Measurements from ENCODE around the gene TUBAL3. TPM values are rescaled to one million over a fixed set of nuclear protein-coding genes. Genes with fewer than 3 reads are reported as not detected.

TUBAL3 gene
- total RNA-seq, 1 experiment from 2014 or later = not detected

DNA sequence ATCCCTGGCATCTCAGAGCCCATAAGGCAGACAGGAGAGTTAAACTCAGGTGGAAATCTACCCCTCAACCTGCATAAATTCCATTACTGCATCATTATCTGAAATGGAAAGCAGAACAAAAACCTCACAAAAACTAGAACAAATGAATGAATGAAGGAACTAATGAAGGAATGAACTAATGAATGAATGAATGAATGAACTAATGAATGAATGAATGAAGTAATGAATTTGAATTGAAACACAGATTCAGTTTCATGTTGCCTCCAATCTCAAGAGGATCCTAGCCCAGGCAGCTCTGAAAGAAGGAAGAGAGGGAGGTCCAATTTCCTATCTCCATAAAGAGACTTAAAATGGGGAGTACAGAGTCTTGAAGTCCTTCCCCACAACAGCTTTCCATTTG lies 41.8 kb downstream of the TUBAL3 start:
- TF ChIP-seq, protein P1, sequence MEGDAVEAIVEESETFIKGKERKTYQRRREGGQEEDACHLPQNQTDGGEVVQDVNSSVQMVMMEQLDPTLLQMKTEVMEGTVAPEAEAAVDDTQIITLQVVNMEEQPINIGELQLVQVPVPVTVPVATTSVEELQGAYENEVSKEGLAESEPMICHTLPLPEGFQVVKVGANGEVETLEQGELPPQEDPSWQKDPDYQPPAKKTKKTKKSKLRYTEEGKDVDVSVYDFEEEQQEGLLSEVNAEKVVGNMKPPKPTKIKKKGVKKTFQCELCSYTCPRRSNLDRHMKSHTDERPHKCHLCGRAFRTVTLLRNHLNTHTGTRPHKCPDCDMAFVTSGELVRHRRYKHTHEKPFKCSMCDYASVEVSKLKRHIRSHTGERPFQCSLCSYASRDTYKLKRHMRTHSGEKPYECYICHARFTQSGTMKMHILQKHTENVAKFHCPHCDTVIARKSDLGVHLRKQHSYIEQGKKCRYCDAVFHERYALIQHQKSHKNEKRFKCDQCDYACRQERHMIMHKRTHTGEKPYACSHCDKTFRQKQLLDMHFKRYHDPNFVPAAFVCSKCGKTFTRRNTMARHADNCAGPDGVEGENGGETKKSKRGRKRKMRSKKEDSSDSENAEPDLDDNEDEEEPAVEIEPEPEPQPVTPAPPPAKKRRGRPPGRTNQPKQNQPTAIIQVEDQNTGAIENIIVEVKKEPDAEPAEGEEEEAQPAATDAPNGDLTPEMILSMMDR (conservative IDR thresholded peaks at IDR 0.05) = no peak
- Mint-ChIP-seq H3K27ac (no peak overlapping the region), H3K9me3 (peaks cover 0 to 46% of the 10 kb centered on the region in 2 experiments; a peak in 3 of 5 replicates)

More for the DNA sequence above, 41.8 kb downstream of the TUBAL3 start:
- Histone ChIP-seq H3K27ac (ENCODE audit: insufficient read length, low read depth, low read length) (no peak overlapping the region), H4K8ac (replicated peaks; ENCODE audit: insufficient read length, low read depth, low read length) (no peak overlapping the region), H3K18ac (ENCODE audit: insufficient read length, low read depth, low read length) (no peak overlapping the region), H3K27me3 (ENCODE audit: insufficient read depth, low read length) (no peaks in the 10 kb centered on the region), H2BK15ac (ENCODE audit: low read depth, low read length) (no peak overlapping the region), H2BK12ac (ENCODE audit: insufficient read length, low read depth, low read length) (no peak overlapping the region), H4K91ac (ENCODE audit: insufficient read length, low read depth, low read length) (no peak overlapping the region), H2BK120ac (ENCODE audit: low read depth, low read length, poor library complexity, severe bottlenecking) (no peak overlapping the region), H3K23ac (ENCODE audit: insufficient read length, low read depth, low read length) (no peak overlapping the region), H3K4me1 (ENCODE audit: insufficient read depth, low read length) (no peaks in the 10 kb centered on the region), H3K56ac (ENCODE audit: insufficient read length, low read depth, low read length) (no peak overlapping the region), H2BK20ac (ENCODE audit: low read depth, low read length, poor library complexity, severe bottlenecking) (no peak overlapping the region), H3T11ph (ENCODE audit: low read length) (no peak overlapping the region), H2BK5ac (ENCODE audit: insufficient read length, low read length) (no peak overlapping the region), H3K4ac (ENCODE audit: low read depth, low read length) (no peak overlapping the region), H4K20me1 (ENCODE audit: control insufficient read depth, insufficient read depth, insufficient read length) (no peaks in the 10 kb centered on the region), H2AFZ (ENCODE audit: low read length) (no peak overlapping the region), H3K9ac (ENCODE audit: extremely low read depth, insufficient read length, low read length) (no peak overlapping the region), H3K4me2 (ENCODE audit: insufficient read depth, insufficient read length, low read length) (no peak overlapping the region), H2AK5ac (ENCODE audit: insufficient read length, low read length) (no peak overlapping the region), H3K23me2 (ENCODE audit: insufficient read length, low read depth, low read length, poor library complexity, severe bottlenecking) (no peaks in the 10 kb centered on the region), H3K79me2 (ENCODE audit: insufficient read depth, low read length) (no peaks in the 10 kb centered on the region), H3K14ac (ENCODE audit: insufficient read depth, low read length) (no peak overlapping the region), H3K9me3 (ENCODE audit: control insufficient read depth, low read depth, low read length) (no peaks in the 10 kb centered on the region), H4K5ac (ENCODE audit: insufficient read length, low read depth, low read length) (no peak overlapping the region), H3K79me1 (ENCODE audit: insufficient read depth, low read depth, low read length, poor library complexity, severe bottlenecking) (no peaks in the 10 kb centered on the region)
- DNase-seq = no peak
- Mint-ChIP-seq H3K36me3 (ENCODE audit: insufficient read depth in 1 of 3, low read depth in 3 of 3) (no peaks in the 10 kb centered on the region), H3K27me3 (ENCODE audit: low read depth) (peaks cover 4% of the 10 kb centered on the region), H3K4me1 (0 out of 4 replicates have a peak, but pooled peaks cover 0 to 2% of the 10 kb centered on the region in 2 experiments), H3K4me3 (no peak overlapping the region)
